AG10803 (cell line): Measurements from ENCODE around the gene OSR1.
"Not testable (repeated sequence)": the region's sequence is repeated elsewhere in the genome, so short reads cannot be mapped to it uniquely, and the experiment has no call there.

Experiments
- DNase-seq: peaks from one replicate; pipeline ENCODE4 v3.0.0; 2010; ENCODE audit warnings: low read depth
- H3K4me3 ChIP-seq: 2 replicates; pipeline ENCODE4 v1.5.1; 2011; ENCODE audit warnings: mild to moderate bottlenecking, low read length, control low read depth
- TF ChIP-seq, protein P1 (sequence below): conservative IDR thresholded peaks from 2 replicates; pipeline ENCODE4 v1.5.1; 2011; ENCODE audit warnings: mild to moderate bottlenecking, low read length, control low read depth, inconsistent platforms

OSR1 gene

DNA sequence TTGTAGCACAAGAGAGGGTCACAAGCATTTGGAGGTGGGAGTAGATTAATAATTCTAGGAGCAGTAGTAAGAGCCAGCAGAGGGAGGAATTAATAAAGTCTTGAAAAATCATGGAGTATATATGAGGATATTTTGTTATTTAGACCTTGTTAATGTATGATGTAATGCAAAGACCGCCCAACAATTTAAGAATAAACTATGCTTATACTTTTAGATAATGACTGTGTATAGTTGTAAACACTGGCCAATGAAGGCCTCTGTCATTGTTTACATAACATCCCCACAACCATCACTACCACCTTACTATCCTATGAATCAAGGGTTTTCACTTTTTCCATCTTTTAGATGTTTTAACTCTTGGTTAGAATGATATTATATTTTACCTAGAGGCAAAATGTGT is 37.6 kb downstream of the OSR1 start:
- TF ChIP-seq, protein P1, sequence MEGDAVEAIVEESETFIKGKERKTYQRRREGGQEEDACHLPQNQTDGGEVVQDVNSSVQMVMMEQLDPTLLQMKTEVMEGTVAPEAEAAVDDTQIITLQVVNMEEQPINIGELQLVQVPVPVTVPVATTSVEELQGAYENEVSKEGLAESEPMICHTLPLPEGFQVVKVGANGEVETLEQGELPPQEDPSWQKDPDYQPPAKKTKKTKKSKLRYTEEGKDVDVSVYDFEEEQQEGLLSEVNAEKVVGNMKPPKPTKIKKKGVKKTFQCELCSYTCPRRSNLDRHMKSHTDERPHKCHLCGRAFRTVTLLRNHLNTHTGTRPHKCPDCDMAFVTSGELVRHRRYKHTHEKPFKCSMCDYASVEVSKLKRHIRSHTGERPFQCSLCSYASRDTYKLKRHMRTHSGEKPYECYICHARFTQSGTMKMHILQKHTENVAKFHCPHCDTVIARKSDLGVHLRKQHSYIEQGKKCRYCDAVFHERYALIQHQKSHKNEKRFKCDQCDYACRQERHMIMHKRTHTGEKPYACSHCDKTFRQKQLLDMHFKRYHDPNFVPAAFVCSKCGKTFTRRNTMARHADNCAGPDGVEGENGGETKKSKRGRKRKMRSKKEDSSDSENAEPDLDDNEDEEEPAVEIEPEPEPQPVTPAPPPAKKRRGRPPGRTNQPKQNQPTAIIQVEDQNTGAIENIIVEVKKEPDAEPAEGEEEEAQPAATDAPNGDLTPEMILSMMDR: no peak
- H3K4me3 ChIP-seq: no peak overlapping the region
- DNase-seq: no peak

DNA sequence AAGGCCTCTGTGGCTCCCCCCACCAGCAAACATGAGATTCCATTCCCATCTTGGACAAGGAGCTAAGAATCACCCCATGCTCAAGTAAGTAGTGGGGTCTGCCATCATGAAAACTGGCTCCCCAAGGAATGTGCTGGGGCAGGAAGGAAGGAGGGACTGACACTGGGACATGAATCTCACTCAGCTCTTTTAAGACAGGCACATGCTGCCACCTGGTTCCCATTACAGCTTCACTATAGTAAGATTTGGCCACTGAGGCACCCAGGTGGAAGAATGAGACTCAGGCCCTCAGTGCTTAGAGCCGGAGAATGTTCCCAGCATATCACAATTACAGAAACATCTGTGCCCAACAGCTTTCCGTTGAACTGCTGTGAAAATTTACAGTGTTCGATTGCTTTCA is 38.7 kb downstream of the OSR1 start:
- no peak overlapping the region for H3K4me3 ChIP-seq
- TF ChIP-seq, protein P1: no peak
- DNase-seq: no peak

DNA sequence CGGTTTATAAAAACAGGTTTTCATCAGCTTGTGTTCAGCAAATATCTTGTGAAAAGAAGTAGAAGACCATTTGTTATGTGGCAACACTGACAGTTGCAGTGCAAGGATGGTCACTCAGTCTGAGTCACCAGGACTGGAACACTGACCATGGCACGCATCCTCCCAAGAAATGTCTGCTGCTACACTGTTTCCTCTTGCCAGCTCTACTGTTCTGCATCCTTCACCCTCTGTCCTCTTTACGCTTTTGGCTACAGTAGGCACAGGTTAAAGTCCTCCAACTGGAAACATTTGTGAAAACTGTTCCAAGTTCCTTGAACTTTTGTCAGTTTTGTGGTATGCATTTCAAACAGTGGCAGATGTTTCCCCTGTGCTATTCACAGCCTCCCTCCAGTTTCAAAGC is 39.4 kb downstream of the OSR1 start:
- TF ChIP-seq, protein P1: no peak
- no peak for DNase-seq
- no peak overlapping the region for H3K4me3 ChIP-seq

DNA sequence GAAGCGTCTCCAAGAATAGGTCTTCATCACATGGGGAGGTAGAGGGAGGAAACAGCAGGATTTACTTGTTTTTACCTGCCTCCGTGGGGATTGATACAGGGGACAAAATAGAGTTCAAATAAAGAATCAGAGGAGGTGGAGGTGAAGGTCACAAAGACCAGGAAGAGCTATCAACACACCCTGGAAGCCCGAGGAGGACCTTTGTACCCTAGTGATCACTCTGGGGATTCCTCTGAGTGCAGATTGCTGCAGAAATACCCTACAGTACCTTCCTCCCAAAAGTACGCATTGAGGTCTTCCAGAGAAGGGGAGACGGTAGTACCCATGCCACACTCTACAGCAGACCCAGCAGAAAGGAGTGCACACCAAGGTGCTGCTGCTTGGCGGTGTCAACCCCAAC is 44.9 kb downstream of the OSR1 start:
- no peak overlapping the region for H3K4me3 ChIP-seq
- TF ChIP-seq, protein P1: no peak
- no peak for DNase-seq

DNA sequence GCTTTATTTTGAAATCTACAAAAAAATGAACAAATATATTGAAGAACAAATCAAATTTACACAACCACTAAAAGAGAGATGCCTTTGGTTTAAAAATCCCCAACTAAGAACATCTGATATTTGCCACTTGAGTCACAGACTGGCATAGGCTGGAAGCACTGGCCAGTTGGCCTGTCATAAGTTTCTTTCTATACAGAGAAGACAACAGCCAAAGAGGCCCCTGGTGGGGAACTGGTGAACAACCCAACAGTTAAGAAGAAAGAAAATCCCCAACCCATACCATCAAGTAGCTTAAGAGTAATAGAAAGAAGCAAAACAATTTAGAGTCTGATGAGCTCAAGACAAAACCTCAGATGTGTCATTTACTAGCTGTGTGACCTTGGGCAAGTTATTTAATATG is 45.5 kb downstream of the OSR1 start:
- TF ChIP-seq, protein P1: peak; percentile 55
- peak; percentile 49 for DNase-seq
- H3K4me3 ChIP-seq: no peak overlapping the region

DNA sequence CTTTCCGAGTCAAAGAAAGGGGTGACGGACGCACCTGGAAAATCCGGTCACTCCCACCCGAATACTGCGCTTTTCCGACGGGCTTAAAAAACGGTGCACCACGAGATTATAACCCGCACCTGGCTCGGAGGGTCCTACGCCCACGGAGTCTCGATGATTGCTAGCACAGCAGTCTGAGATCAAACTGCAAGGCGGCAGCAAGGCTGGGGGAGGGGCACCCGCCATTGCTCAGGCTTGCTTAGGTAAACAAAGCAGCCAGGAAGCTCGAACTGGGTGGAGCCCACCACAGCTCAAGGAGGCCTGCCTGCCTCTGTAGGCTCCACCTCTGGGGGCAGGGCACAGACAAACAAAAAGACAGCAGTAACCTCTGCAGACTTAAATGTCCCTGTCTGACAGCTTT is 52.4 kb downstream of the OSR1 start:
- DNase-seq, H3K4me3 ChIP-seq: not testable (repeated sequence)

DNA sequence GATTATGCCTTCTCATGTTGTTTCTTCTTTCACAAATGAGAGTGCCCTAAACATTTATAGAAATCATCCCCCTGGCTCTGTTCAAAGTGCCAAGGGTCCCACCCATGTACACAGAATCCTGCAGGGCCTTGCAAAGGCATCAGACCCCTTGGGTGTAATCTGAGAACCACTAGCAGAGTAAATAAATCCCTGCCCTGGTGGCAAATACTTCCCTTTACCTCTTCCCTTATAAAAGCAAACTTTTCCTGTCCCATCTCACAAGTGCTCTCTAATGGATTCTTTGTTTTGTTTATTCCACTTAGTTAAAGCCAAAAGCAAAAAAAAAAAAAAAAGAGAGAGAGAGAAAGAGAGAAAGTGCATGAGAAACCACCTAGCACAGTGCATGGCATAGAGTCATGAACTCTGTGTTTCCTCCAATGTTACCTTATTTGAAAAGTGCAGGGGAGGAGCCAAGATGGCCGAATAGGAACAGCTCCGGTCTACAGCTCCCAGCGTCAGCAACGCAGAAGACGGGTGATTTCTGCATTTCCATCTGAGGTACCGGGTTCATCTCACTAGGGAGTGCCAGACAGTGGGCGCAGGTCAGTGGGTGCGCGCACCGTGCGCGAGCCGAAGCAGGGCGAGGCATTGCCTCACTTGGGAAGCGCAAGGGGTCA is 52.9 kb downstream of the OSR1 start:
- not testable (repeated sequence) for DNase-seq, H3K4me3 ChIP-seq

DNA sequence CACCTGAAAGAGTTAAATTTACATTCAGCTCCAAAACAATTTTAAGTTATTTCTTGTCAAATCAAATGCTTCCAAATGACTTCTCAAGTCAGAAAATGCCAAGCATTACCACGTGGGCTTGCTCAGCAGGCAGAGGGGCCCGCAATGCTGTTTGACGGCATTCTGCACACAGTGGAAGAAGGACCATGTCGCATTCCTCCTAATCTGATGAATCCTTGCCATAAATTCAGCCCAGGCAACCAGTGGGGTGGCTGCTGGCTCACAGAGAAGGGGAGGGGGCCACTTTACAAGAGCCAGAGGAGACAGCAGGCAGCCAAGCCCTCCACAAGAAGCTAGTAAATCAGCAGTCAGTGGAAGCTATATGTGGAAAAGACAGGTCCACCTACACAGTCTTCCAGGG is 56.7 kb downstream of the OSR1 start:
- DNase-seq: no peak
- TF ChIP-seq, protein P1: no peak
- H3K4me3 ChIP-seq: no peak overlapping the region
